Vagina (tissue), 2 donors: ENCODE data around the gene TTC34.

ENCODE experiments used
- CTCF ChIP-seq, 3 experiments: fragments of 450-650 bp in 2 of 3; fragments of 200-600 bp in 1 of 3; sonication (generic) in 1 of 3; IDR thresholded peaks; one replicate each; pipeline ENCODE4 v1.5.1; 2017 to 2019; ENCODE audit warnings: antibody characterized with exemption in 3 of 3, mild to moderate bottlenecking in 2 of 3, moderate library complexity in 2 of 3
- POLR2A ChIP-seq, 2 donors: fragments of 450-650 bp; IDR thresholded peaks; one replicate each; pipeline ENCODE4 v1.6.1; 2017; ENCODE audit warnings: antibody characterized with exemption in 2 of 2, mild to moderate bottlenecking in 2 of 2, moderate library complexity in 2 of 2
- POLR2AphosphoS5 ChIP-seq, 2 donors: sonication (generic); formaldehyde crosslinking; IDR thresholded peaks; one replicate each; pipeline ENCODE4 v1.9.0; 2017; ENCODE audit warnings: antibody characterized with exemption in 2 of 2, mild to moderate bottlenecking in 2 of 2, low read depth in 1 of 2; ENCODE audit not compliant: insufficient read depth in 1 of 2

- TF ChIP-seq POLR2A (IDR thresholded peaks at IDR 0.05) (no peak), CTCF (IDR thresholded peaks at IDR 0.05) (no peak), POLR2AphosphoS5 (IDR thresholded peaks at IDR 0.05; ENCODE audit: insufficient read depth in 1 of 2, low read depth in 1 of 2) (no peak)
Observed at GRCh38 chr1:2834741-2835564, 33.5 kb upstream of the TTC34 start.
